Measurements from ENCODE around the gene E2F8.

E2F8 gene

GRCh38 chr11:19244084-19244483 is 3.3 kb upstream of the E2F8 start:
- H3K27ac ChIP-seq (ENCODE audit: extremely low read depth, low read depth, low read length) = no peak overlapping the region
- no peak overlapping the region for H3K4me3 ChIP-seq (ENCODE audit: low read depth, low read length)
- H3K36me3 ChIP-seq (ENCODE audit: control insufficient read depth in 2 of 2, insufficient read depth in 1 of 2, low read length in 2 of 2) = no peaks in the 10 kb centered on the region
- ChIA-PET CTCF (interaction anchor here (0.6 to 1.5 kb wide), 6 partner anchors 15 to 312 kb away, joined by 3 to 5 read pairs (median 3); no protein-coding TSS in a partner anchor), POLR2A (no interaction called here)
- H3K9me3 ChIP-seq (ENCODE audit: control insufficient read depth, insufficient read depth, low read depth, low read length) = no peaks in the 10 kb centered on the region
- TF ChIP-seq OSR2 (tag by site-specific recombination; IDR thresholded peaks at IDR 0.05) = no peak
- TF ChIP-seq KLF10 (tag by site-specific recombination; IDR thresholded peaks at IDR 0.05) = no peak
- no peak for TF ChIP-seq ZNF785 (tag by site-specific recombination; IDR thresholded peaks at IDR 0.05)
- no peak for TF ChIP-seq FEZF1 (tag by site-specific recombination; IDR thresholded peaks at IDR 0.05)
- no peak for TF ChIP-seq ZNF292 (tag by site-specific recombination; IDR thresholded peaks at IDR 0.05; ENCODE audit: borderline replicate concordance, low read depth)
- TF ChIP-seq, protein P1, sequence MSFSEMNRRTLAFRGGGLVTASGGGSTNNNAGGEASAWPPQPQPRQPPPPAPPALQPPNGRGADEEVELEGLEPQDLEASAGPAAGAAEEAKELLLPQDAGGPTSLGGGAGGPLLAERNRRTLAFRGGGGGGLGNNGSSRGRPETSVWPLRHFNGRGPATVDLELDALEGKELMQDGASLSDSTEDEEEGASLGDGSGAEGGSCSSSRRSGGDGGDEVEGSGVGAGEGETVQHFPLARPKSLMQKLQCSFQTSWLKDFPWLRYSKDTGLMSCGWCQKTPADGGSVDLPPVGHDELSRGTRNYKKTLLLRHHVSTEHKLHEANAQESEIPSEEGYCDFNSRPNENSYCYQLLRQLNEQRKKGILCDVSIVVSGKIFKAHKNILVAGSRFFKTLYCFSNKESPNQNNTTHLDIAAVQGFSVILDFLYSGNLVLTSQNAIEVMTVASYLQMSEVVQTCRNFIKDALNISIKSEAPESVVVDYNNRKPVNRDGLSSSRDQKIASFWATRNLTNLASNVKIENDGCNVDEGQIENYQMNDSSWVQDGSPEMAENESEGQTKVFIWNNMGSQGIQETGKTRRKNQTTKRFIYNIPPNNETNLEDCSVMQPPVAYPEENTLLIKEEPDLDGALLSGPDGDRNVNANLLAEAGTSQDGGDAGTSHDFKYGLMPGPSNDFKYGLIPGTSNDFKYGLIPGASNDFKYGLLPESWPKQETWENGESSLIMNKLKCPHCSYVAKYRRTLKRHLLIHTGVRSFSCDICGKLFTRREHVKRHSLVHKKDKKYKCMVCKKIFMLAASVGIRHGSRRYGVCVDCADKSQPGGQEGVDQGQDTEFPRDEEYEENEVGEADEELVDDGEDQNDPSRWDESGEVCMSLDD (tag by site-specific recombination; IDR thresholded peaks at IDR 0.05) = no peak
- no peak for TF ChIP-seq ZNF701 (tag by site-specific recombination; IDR thresholded peaks at IDR 0.05)
- TF ChIP-seq ZSCAN23 (tag by site-specific recombination; IDR thresholded peaks at IDR 0.05) = no peak
- TF ChIP-seq ZNF629 (tag by site-specific recombination; IDR thresholded peaks at IDR 0.05) = no peak
- no peak for TF ChIP-seq ZBTB21 (tag by site-specific recombination; IDR thresholded peaks at IDR 0.05)
- H3K4me1 ChIP-seq (ENCODE audit: control insufficient read depth, insufficient read depth, low read length) = no peaks in the 10 kb centered on the region

DNA sequence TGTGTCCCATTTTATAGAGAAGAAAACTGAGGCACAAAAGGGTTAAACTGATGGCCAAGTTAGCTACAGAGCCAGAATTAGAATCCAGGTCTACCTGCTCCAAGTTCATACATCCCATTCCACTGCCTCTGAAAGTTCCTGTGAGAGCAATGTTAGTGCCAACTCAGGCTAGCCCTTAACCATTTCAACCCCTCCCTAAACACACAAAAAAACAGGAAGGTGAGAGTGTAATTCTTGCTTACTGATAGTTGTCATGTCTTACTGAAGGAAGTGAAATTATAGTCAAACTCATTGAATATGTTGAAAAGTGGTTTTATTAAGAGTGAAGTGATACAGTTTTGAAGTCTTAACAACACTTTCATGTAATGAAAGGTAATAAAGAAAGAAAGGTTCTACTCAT is 2.9 kb upstream of the E2F8 start:
- H3K4me1 ChIP-seq (ENCODE audit: control insufficient read depth, insufficient read depth, low read length) = no peaks in the 10 kb centered on the region
- no peak for TF ChIP-seq ZNF292 (tag by site-specific recombination; IDR thresholded peaks at IDR 0.05; ENCODE audit: borderline replicate concordance, low read depth)
- CTCF ChIA-PET = interaction anchor here (0.6 to 1.5 kb wide), 5 partner anchors 16 to 310 kb away, joined by 3 to 4 read pairs (median 3); no protein-coding TSS in a partner anchor
- H3K27ac ChIP-seq (ENCODE audit: extremely low read depth, low read depth, low read length) = no peak overlapping the region
- H3K9me3 ChIP-seq (ENCODE audit: control insufficient read depth, insufficient read depth, low read depth, low read length) = no peaks in the 10 kb centered on the region
- no peak overlapping the region for H3K4me3 ChIP-seq (ENCODE audit: low read depth, low read length)
- POLR2A ChIA-PET = no interaction called here
- H3K36me3 ChIP-seq (ENCODE audit: control insufficient read depth in 2 of 2, insufficient read depth in 1 of 2, low read length in 2 of 2) = no peaks in the 10 kb centered on the region

DNA sequence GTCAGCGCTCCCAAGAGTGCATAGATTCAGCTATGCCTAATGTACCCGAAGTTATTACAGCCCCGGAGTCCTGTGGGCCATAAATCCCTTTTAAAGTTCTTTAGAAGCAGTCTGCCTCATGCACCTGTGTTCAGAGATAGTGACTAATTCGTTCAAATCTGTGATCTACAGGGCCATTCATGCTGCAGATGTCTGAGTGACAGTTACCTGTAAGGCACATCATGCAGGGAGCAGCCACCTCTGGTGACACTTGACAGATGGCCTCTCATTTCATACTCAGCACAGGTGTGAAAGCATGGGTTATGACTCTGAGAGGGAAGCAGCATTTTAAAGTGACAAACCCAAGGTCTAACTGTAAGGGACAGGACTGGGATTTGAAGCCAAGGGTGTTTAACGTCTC is 2.4 kb upstream of the E2F8 start:
- ChIA-PET CTCF (interaction anchor here (0.7 to 1.5 kb wide), 3 partner anchors 17 to 311 kb away, joined by 3 to 4 read pairs (median 4); no protein-coding TSS in a partner anchor), POLR2A (no interaction called here)
- H3K9me3 ChIP-seq (ENCODE audit: control insufficient read depth, insufficient read depth, low read depth, low read length) = no peaks in the 10 kb centered on the region
- no peaks in the 10 kb centered on the region; the same call in 1 of the 2 replicates for H3K4me1 ChIP-seq (ENCODE audit: control insufficient read depth, insufficient read depth, low read length)
- H3K36me3 ChIP-seq (ENCODE audit: control insufficient read depth in 2 of 2, insufficient read depth in 1 of 2, low read length in 2 of 2) = no peaks in the 10 kb centered on the region
- no peak overlapping the region for H3K27ac ChIP-seq (ENCODE audit: extremely low read depth, low read depth, low read length)
- no peak overlapping the region for H3K4me3 ChIP-seq (ENCODE audit: low read depth, low read length)
- TF ChIP-seq IKZF3 (tag by site-specific recombination; IDR thresholded peaks at IDR 0.05) = no peak
- TF ChIP-seq, protein P2, sequence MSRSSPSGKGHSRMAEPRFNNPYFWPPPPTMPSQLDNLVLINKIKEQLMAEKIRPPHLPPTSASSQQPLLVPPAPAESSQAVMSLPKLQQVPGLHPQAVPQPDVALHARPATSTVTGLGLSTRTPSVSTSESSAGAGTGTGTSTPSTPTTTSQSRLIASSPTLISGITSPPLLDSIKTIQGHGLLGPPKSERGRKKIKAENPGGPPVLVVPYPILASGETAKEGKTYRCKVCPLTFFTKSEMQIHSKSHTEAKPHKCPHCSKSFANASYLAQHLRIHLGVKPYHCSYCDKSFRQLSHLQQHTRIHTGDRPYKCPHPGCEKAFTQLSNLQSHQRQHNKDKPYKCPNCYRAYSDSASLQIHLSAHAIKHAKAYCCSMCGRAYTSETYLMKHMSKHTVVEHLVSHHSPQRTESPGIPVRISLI (tag by site-specific recombination; IDR thresholded peaks at IDR 0.05) = no peak
- no peak for TF ChIP-seq ZNF521 (tag by site-specific recombination; IDR thresholded peaks at IDR 0.05)
- TF ChIP-seq, protein P3, sequence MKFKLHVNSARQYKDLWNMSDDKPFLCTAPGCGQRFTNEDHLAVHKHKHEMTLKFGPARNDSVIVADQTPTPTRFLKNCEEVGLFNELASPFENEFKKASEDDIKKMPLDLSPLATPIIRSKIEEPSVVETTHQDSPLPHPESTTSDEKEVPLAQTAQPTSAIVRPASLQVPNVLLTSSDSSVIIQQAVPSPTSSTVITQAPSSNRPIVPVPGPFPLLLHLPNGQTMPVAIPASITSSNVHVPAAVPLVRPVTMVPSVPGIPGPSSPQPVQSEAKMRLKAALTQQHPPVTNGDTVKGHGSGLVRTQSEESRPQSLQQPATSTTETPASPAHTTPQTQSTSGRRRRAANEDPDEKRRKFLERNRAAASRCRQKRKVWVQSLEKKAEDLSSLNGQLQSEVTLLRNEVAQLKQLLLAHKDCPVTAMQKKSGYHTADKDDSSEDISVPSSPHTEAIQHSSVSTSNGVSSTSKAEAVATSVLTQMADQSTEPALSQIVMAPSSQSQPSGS (tag by site-specific recombination; IDR thresholded peaks at IDR 0.05; ENCODE audit: low read depth) = no peak
- no peak for TF ChIP-seq FEZF1 (tag by site-specific recombination; IDR thresholded peaks at IDR 0.05)
- no peak for TF ChIP-seq ZNF140 (tag by site-specific recombination; IDR thresholded peaks at IDR 0.05)
- TF ChIP-seq ZNF211 (tag by site-specific recombination; IDR thresholded peaks at IDR 0.05; ENCODE audit: low read depth) = no peak
- no peak for TF ChIP-seq SCRT2 (tag by site-specific recombination; IDR thresholded peaks at IDR 0.05)
- TF ChIP-seq ZNF792 (tag by site-specific recombination; IDR thresholded peaks at IDR 0.05) = no peak
- TF ChIP-seq, protein P4, sequence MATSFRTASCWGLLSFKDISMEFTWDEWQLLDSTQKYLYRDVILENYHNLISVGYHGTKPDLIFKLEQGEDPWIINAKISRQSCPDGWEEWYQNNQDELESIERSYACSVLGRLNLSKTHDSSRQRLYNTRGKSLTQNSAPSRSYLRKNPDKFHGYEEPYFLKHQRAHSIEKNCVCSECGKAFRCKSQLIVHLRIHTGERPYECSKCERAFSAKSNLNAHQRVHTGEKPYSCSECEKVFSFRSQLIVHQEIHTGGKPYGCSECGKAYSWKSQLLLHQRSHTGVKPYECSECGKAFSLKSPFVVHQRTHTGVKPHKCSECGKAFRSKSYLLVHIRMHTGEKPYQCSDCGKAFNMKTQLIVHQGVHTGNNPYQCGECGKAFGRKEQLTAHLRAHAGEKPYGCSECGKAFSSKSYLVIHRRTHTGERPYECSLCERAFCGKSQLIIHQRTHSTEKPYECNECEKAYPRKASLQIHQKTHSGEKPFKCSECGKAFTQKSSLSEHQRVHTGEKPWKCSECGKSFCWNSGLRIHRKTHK (tag by site-specific recombination; IDR thresholded peaks at IDR 0.05) = no peak
- no peak for TF ChIP-seq RBAK (tag by site-specific recombination; IDR thresholded peaks at IDR 0.05)
- TF ChIP-seq ZNF513 (tag by site-specific recombination; IDR thresholded peaks at IDR 0.05) = no peak
- TF ChIP-seq ZNF169 (tag by site-specific recombination; IDR thresholded peaks at IDR 0.05) = no peak
